Stimulated activated CD4-positive, alpha-beta T cell treated with anti-CD3 and anti-CD28 coated beads, Interleukin-1b, Interleukin-23, amount 100 ng/mL, for 4 hours (primary cell): ENCODE data around the gene HRK.

Experiments
- DNase-seq, 2 donors: peaks; one replicate each; pipeline ENCODE4 v3.0.0-alpha.2; 2020; ENCODE audit warnings: low read depth in 2 of 2

Gene HRK

DNA sequence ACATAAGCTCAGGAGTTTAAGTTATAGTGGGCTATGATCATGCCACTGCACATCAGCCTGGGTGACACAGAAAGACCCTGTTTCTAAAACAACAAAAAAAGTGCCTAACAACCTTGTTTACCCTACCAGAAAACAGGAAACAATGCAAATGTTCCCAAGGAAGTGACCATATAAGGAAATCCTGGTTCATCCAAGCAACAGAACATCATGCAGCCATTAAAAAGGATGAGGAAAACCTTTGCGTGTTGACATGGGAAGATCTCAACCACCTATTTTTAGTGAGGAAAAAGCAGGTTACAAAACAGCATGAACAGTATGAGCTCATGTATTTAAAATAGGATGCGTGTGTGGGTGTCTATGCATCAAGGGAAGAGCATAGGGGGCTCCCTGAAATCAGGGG, 13.7 kb downstream of the HRK start:
- no peak for DNase-seq

DNA sequence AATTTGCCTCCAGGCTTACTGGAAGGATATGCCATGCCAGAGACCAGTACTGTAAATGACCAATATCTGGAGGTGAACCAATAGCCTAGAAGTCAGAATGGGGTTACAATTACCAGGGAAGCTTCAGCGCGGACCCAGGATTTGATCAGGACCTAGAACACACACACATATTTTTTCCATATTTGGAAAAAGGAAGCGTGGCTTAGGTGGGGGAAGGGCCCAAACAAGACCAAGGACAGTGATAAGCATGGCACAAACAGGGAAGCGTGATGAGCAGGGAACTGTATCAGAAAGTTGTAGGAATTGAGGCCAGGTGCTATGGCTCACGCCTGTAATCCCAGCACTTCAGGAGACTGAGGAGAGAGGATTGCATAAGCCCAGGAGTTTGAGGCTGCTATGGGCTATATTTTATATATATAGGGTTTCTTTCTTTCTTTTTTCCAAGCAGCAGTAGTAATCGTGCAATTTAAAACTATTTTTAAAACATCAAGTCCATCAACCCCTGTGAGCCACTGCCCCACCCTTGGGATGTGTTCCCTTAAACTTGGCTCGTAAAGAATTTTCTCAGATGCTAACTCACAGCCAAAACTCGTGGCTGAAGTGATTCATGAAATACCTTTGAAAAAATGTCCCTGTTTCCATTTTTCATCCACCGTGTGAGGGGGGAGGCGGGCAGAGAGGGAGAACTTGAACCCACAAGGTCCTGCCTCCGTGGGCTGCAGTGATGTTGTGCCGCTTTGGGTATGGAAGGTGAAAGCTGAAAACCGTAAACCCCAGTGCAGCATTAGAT, 16.7 kb downstream of the HRK start:
- DNase-seq: no peak

DNA sequence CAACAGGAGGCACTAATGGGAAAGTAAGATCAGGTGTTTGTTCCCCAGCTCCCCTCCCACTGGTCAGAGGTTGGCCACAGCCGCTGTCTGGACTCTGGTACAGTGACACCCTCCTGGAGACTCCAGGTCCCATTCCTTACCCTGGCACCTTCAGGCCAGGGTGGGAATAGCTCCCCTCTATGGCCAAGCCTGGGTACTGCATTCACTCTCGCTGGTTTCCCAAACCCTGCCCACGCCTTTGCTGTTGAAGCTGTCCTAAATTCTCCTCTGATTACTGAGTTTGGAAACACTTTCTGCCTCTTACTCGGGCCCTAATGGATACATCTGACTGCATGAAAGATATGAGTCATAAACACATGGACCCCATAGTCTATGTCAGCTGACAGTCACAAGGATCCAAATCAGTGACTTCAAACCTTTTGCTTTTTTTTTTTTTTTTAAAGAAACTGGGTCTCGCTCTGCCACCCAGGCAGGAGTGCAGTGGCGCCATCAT, 17.9 kb downstream of the HRK start:
- DNase-seq: no peak

DNA sequence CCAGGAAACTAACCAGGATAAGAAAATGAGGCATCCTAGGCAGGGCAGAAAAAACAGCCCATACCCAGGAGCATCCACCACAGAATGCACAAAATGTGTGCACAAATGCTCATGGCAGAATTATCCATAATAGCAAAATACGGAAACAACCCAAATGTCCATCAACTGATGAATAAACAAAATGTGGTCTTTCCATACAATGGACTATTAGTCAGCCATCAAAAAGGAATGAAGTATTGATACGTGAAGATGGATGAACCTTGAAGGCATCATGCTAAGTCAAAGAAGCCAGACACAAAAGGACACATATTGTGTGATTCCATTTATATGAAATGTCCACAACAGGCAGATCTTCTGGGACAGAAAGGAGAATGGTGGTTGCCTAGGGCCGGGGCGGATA, 19.1 kb downstream of the HRK start:
- DNase-seq: no peak

DNA sequence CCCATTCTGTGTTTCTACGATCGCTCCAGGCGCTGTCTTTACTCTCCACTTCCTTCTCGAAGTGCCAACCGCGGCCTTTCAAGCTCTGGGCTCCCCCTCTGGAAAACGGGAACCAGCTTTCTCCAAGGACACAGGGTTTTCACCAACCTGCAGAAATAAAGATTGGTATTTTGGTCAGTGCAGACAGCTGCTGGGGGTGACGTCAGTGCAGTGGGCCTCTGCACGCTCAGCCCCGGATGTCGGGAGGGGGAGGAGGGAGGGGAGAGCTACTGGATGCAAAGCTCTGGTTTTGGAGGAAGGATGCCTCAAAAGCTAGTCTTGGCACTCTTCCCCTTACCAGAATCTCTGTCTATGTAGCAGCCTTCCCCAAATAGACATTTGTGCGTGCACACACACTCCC, 19.9 kb downstream of the HRK start:
- no peak for DNase-seq

DNA sequence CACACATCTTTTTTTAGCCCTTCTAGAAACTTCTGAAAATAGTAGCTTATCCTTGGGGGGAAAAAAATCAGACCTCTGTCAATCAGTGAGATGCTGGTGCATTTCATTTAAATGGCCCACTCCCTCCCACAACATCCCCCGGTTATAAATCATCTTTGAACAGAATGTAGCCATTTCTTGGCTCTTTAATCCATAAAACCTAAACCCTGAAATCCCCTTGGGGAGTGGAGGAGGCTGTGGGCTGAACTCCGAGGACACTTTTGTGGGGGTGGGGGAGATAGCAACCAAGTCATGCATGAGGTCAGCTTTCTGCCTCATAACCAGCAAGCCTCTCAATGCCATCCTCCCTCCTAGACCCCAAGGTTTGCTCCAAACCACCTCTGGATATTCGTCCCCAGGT, 21.0 kb downstream of the HRK start:
- DNase-seq: no peak

DNA sequence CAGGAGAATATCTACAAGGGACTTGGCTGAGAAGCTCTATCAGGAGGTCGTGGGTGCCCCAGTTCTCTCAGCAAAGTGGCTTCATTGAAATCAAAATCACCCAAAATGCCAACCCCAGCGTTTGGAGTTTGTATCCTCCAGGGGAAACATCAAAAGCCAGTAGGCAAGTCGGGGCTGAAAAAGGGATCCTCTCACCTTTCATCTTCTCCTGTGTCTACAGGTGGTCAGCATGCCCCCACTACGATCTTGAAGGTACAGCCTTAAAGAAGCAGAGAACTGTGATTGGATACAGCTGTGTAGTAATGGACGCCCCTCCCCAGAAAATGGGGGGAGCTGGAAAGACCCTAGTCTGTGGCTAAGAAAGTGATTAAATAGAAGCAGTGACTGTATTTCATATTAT, 22.2 kb downstream of the HRK start:
- DNase-seq: no peak

DNA sequence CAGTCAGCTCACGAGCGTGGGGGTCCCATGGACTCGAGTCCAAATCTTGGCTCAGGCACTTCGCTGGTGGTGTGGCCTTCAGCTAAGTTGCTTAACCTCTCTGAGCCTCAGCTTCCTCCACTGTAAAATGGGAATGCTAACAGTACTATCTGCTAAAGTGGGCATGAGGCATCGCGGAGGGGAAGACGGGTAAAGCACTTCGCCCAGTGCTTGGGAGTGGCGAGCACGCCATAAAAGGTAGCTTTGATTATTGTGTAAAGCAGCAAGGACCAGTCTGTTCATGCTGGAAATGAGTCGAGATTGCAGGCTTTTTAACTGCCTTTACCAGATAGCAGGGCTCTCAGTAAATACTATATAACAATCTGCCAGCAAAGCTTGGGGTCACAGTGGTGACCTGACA, 24.5 kb downstream of the HRK start:
- no peak for DNase-seq

DNA sequence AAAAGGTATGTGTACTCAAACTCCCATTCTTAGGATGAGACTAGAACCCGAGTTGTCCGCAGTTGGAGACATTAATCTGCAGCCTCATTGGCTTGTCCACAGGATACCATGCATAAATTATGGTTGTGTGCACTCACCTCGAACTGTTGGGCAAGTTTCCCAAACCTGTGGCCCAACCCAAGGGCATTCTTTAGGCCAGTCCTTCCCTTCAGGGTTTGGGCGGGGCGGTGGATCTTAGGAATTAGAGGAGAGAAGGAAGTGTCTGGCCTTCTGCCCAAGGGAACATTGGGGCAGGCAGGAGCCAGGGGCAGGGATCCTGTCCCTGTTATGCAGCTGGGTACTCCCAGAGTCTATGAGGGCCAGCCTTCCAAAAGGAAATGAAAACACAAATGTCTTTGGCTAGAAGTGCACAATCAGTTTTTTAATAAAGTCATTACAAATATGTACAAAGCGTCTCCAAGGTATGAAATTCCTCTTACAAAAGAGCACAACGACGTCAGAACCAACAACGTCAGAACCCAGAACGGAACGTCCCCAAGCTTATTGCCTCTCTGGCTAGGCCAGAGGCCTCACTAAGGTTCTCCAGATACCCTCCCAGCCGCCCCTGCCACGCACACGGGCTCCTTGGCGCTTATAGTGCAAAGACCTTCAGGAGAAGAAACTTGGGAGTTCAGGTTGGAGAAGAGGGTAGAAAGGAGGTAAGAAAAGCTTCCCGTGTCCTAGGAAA, 25.3 kb downstream of the HRK start:
- DNase-seq: no peak

DNA sequence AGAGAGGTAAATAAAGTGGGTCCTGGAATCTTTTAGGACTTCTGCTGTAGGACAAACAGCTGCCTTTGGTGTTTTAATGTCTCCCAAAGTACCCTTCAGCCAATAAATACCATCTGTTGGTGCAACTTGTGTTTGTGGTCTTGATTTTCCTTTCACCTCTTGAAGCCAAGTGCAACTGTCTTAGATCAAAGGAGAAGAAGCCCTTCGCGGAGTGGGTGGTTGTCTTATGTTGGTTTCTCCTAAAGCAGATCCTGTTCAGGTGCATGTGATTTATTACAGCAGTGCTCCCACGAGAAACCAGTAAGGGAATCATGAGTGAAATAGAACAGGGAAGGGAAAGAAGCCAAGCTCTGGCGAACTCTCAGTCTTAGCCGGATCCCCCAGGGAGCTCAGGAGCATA, 27.7 kb downstream of the HRK start:
- DNase-seq: no peak

DNA sequence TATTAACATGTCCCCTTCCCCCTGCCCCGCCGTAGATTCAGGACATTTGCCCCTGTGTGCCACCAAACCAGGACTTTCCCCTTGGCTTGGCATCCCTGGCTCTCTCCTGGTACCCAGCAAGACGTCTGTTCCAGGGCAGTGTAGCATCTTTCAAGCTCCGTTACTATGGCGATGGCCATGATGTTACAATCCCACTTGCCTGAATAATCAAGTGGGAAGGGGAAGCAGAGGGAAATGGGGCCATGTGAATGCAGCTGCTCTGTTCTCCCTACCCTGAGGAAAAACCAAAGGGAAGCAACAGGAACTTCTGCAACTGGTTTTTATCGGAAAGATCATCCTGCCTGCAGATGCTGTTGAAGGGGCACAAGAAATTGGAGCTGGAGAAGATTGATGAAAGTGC, 28.9 kb downstream of the HRK start:
- no peak for DNase-seq

DNA sequence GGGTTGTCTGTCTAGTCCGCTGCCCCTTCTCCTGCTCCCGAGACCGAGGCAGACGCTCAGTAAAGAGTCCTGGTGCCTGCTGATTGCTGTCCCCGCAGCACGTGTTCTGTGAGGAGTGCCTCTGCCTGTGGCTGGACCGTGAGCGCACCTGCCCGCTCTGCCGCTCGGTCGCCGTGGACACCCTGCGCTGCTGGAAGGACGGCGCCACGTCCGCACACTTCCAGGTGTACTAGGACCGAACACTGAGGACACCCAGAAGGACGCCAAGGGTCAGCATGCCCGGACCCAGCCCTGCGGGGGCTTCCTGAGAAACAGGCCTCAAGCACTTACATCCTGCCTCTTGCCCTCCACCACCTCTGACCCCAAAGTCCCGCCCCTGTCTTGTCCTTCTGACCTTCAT, 32.0 kb downstream of the HRK start:
- no peak for DNase-seq

DNA sequence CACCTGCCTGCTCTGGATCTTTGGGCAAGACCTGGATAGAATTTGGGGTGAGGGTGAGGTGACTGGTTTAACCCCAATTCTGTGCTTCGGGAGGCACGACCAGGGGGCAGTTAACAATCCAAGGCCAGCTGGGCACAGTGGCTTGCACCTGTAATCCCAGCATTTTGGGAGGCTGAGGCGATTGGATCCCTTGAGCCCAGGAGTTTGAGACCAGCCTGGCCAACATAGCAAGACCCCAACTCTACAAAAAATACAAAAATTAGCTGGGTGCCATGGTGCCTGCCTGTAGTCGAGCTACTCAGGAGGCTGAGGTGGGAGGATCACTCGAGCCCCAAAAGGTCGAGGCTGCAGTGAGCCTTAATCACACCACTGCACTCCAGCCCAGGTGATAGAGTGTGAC, 38.2 kb downstream of the HRK start:
- DNase-seq: no peak

DNA sequence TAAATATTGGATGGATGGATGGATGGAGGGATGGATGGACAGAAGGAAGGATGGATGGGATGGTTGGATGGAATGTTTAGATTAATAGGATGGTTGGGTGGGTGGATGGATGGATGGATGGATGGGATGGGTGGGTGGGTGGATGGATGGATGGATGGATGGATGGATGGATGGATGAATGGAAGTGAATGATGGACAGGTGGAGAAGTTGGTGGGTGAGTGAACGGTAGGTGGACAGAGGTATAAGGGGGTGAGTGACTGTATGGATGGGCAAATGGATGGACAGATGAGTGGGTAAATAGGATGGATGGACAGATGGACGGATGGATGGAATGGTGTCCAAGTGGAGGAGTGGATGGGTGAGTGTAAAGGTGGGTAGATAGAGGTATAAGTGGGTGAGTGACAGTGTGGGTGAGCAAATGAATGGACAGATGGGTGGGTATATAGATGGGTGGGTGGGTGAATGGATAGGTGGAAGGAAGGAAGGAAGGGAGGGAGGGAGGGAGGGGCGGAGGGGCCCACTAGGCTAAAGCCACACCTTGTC, 41.9 kb downstream of the HRK start:
- no peak for DNase-seq

DNA sequence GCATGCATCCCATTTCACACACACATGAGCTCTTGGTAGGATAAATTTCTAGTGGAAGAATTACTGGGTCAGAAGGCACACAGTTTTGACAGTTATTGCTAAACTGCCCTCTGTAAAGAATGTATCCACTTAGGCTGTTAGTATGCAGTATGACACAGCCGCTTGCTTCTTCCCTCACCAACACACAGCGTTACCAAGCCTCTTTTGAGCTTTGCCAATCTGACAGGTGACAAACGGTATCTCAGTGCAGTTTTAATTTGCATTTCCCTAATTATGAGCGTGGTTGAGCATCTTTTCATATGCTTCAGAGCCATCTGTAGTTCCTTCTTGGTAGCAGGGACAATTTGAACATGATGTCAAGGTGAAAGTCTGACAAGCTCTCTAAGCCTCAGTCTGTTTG, 42.9 kb downstream of the HRK start:
- DNase-seq: no peak

DNA sequence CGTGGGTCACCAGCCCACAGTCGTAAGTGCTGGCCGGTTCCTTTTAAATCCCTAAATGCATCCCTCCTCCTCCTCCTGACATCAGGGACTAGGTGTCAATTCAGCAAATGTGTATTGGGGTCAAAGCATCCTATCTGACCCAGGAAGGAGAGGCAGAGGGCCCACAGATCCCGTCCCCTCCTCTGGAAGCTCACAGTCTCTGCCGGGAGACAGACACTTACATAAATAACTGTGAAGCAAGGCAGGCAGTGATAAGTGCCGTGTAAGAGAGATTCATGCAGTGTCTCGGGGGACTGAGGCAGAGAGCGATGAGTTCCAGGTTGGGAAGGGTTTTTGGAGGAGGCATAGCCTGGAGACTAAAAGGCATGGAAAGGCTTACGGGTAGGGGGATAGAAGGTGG, 44.1 kb downstream of the HRK start:
- DNase-seq: no peak

DNA sequence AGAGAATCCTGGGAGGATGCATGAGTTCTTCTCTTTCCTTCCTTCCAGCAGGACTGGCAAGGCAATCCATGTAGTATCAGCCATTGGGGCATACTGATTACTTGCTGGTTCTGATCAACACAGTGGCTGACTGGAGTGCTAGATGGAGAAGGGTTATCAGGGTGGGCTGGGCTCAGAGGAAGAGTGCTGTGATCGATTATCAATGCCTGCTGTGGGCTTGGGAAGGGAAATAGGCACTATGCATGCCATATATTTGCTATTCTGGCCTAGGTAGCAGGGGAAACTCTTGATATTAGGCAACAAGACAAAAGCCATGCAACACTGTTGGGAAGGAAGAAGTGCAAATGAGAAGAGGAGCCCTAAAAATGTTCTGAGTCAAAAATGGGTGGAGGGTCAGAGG, 45.8 kb downstream of the HRK start:
- DNase-seq: no peak

DNA sequence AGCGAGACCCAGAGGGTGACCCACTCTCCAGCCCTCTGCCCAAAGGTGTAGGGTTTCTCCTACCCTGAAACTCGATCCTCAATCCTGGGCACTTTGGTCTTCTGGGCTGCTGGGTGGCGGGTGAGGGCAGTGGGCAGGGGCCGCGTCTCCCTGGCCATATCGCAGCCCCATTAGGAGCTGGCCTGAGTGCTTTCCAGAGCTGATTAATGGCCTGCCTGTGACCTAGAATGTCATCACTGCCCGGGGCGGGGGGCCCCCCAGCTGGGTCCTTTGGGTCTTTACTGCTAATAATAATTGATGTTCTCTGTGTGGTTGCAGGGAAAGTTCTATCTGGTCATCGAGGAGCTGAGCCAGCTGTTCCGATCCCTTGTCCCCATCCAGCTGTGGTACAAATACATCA, 47.8 kb downstream of the HRK start:
- no peak for DNase-seq

DNA sequence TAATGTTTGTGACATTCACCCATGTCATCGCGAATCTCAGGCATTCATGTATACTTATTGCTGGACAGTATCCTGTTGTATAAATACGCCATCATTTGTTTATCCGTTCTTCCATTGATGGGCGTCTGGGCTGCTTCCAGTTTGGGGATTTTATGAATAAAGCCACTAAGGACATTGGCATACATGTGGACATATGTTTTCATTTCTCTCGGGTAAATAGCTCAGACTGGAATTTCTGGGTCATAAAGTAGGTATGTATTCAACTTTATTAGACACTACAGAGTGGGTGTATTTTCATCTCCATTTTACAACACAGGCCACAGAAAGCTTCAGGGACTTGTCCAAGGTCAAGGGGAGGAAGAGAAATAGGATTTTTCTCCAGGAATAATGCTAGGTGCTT, 48.9 kb downstream of the HRK start:
- DNase-seq: no peak

DNA sequence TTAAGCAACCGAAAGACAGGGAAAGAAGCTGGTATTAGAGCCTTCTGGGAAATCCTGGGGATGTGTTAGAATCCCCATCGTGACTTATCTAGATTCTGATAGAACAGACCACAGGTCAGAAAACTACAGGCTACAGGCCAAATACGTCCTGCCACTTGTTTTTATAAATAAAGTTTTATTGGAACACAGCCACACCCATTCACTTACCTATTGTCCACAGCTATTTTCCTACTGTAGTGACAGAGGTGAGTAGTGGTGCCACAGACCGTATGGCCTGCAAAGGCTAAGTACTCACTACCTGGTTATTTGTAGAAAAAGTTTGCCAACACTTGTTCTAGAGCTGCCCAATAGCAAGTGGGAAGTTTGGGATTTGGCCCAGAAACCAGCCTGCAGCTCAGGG, 53.8 kb downstream of the HRK start:
- DNase-seq: no peak

DNA sequence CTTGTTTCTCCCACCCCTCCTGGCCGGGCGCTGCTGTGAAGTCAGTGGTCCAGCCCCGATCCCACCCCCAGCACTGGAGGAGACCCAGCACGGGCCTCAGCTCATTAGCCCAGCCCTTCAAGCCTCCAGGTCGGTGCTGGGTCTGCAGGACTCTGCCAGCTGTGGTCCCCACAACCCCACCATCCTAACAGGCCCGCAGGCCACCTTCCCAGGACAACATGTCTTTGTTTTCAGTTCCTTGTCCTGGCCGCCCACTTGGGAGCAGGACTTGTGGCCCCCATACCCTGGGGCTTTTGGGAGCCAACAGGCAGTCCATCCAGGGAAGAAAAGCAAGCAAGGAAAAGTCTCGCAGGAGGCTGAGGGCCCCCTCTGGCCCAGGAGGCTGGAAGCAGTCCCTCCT, 60.0 kb downstream of the HRK start:
- no peak for DNase-seq

DNA sequence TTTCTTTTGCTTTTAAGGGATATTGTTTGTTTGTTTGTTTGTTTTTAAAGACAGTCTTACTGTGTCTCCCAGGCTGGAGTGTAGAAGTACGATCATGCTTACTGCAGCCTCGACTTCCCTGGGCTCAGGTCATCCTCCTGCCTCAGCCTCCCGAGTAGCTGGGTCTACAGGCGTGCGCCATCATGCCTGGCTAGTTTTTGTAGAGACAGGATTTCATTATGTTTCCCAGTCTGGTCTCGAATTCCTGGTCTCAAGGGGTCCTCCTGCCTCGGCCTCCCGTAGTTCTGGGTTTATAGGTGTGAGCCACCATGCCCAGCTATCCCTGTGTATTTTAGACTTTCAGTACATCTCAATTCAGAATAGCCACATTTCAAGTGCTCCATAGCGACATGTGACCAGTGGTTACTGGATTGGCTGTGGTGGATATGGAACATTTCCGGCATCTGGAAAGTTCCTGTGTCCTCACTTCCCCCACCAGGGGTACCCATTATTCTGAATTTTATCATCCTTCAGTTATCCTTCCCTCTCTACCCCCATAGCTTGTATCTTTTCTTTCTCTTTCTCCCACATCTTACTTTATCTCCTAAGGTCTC, 61.1 kb downstream of the HRK start:
- no peak for DNase-seq
